MG63 (cell line): ENCODE data around the gene MARK3. TPM values are rescaled to one million over a fixed set of nuclear protein-coding genes. Genes with fewer than 3 reads are reported as not detected.

Experiments
- DNase-seq: peaks from one replicate; pipeline ENCODE4 v3.0.0-alpha.2; 2020
- H3K27me3 ChIP-seq: fragments of 250-450 bp; sonication (Bioruptor Pico); 2 replicates; pipeline ENCODE4 v1.5.1; 2020; ENCODE audit warnings: mild to moderate bottlenecking, moderate library complexity
- H3K36me3 ChIP-seq: fragments of 250-450 bp; sonication (Bioruptor Pico); 2 replicates; pipeline ENCODE4 v1.5.1; 2020; ENCODE audit warnings: mild to moderate bottlenecking, moderate library complexity
- H3K4me3 ChIP-seq: fragments of 250-450 bp; sonication (Bioruptor Pico); 2 replicates; pipeline ENCODE4 v1.5.1; 2020; ENCODE audit warnings: mild to moderate bottlenecking, moderate library complexity
- H3K9me3 ChIP-seq: fragments of 250-450 bp; sonication (Bioruptor Pico); 2 replicates; pipeline ENCODE4 v1.5.1; 2020; ENCODE audit warnings: mild to moderate bottlenecking, moderate library complexity
- total RNA-seq: library from RNA; depleted of rRNA; stranded (reverse); fragments of >200 nt; shearing (Covaris generic); gene quantifications from 2 replicates; pipeline ENCODE4 v1.2.3, GENCODE V29; 2014; ENCODE audit warnings: low replicate concordance

Gene MARK3
- total RNA-seq, 1 experiment from 2014 or later = 31.6 TPM

DNA sequence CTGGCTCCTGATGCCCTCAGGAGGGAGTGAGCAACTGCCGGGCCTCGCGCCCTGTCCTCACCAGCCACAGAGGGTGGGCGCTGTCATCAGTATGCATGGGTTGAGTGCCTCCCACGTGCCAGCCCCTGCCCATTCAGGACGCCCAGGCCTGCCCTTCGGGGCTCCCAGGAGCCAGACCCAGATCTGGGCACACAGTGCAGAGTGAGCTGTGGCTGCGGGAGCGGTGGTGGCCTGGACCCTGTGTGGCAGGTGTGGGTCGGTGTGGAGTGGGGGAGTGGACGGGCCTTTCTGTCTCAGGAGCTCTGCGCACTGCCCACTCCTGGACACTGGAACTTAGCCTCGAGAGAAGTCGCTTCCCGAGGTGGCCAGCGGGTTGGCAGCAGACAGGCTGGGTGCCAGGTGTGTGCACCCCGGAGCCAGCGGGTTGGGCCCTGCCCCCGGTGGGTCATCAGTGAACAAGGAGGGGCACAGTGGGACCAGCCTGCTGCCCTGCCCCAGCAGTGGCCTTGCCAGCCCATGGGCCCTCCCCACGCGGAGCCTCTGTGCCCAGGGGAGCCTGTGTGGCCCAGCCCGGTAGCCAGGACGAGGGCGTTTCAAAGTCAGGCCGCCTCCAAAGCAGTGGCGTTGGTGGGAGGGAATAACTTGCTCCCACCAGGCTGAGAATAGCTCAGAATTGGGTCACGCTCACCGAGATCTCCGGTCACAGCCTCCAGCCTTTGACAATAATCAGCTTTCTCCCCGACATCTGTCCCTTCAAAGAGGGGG is 153.3 kb downstream of the MARK3 start:
- Histone ChIP-seq H3K9me3 (no peaks in the 10 kb centered on the region), H3K27me3 (no peaks in the 10 kb centered on the region), H3K4me3 (no peak overlapping the region), H3K36me3 (0 out of 2 replicates have a peak, but pooled peaks cover 2% of the 10 kb centered on the region)
- no peak for DNase-seq

DNA sequence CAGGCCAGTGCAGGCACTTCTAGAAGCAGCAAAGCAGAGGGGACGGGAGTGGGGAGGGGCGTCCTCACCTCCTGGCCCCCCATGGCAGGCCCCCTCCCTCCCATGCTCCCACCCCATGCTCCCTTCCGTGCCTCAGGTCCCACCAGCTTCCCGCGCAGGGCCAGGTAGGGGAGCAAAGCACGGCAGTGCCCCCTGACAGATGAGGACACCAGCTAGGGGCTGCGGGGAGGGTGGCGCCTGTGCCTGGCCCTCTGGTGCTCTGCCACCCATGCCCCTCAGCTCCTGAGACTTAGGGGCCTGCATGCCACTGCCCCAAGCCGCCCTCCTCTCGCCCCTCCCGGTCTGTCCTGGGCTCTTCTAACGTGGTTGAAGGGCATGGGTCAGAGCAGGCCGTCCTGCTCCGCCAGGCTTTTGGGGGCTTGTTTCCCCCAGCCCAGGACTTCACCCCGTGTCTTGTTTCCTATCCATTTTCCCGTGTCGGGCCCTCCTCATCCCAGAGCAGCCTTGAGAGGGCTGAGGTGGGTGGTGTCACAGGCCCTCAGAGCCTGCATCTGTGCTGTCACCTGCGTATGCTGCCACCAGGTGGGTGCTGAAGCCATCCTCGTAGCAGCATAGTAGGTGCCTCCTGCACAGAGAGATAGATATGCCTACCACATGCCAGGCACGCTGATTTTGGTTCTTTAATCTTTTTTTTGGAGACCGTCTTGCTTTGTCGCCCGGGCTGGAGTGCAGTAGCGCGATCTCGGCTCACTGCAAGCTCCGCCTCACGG is 154.0 kb downstream of the MARK3 start:
- Histone ChIP-seq H3K9me3 (no peaks in the 10 kb centered on the region), H3K36me3 (no peaks in the 10 kb centered on the region), H3K4me3 (no peak overlapping the region), H3K27me3 (no peaks in the 10 kb centered on the region)
- no peak for DNase-seq

DNA sequence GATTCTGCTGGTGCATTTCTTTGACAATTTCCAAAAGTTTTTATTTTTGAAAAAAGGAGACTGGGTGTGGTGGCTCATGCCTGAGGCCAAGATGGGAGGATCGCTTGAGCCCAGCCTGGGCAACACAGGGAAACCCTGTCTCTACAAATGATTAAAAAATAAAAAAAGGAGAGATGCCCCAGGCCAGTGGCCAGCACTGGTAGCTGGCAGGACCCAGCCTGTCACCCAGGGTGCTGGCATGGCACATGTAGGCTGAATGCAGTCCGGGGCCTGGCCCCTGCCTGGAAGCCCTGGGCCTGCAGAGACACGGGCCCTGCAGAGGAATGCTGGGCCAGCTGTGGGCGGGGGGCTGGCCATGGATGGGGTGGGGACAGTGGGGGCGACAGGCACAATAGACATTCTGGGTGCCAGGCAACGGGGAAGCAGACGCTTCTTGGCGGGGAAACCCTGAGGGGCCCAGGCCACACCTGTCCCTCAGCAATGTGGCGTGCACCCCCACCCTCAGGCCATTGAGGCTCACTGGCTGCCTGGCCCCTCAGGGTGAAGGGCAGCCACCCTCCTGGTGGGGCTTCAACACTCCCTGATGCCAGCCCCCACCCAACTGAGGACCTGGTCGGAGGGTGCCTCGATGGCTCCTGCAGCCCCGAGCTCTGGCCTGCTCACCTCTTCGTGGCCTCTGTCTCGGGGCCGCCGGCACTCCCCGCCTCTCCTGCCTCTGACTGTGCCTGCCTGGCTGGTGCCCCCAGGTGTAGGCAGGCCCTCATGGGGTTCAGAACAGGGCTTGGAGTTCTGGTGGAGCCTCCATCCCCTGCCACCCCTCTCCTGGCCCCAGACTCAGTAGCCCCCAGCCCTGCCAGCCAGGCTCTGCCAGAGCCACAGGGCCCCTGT is 155.8 kb downstream of the MARK3 start:
- H3K4me3 ChIP-seq = no peak overlapping the region
- no peaks in the 10 kb centered on the region for H3K9me3 ChIP-seq
- no peaks in the 10 kb centered on the region for H3K36me3 ChIP-seq
- H3K27me3 ChIP-seq = no peaks in the 10 kb centered on the region
- no peak for DNase-seq

GRCh38 chr14:103541709-103542604 is 156.7 kb downstream of the MARK3 start:
- no peak for DNase-seq
- no peaks in the 10 kb centered on the region for H3K9me3 ChIP-seq
- H3K36me3 ChIP-seq = no peaks in the 10 kb centered on the region
- no peaks in the 10 kb centered on the region for H3K27me3 ChIP-seq
- no peak overlapping the region for H3K4me3 ChIP-seq

DNA sequence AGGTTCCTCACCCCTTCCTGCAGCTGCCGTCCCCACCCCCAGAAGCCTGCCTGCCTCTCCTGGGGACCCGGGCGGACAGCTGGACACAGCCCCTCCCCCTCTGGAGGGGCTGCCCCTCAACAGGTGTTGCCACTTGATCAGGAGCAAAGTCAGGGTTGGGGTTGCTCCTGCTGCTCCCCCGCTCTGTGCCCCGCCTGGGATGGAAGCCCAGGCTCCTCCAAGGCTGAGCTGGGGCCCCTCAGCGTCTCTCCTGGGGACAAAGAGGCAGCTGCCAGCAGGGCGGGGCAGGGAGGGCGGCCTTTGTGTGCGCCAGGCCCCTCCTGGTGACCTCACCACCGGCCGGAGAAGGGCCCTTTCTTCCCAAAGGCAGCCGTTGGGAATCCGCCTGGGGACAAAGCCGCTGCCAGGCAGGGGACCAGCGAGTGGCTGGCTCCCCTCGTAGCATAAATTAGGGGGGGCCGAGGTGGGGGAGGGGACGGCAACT is 157.4 kb downstream of the MARK3 start:
- no peak overlapping the region for H3K4me3 ChIP-seq
- no peaks in the 10 kb centered on the region for H3K27me3 ChIP-seq
- no peaks in the 10 kb centered on the region for H3K9me3 ChIP-seq
- DNase-seq = peak; percentile 62
- no peaks in the 10 kb centered on the region for H3K36me3 ChIP-seq

- H3K27me3 ChIP-seq = no peaks in the 10 kb centered on the region
- no peak overlapping the region for H3K4me3 ChIP-seq
- no peak for DNase-seq
- no peaks in the 10 kb centered on the region for H3K9me3 ChIP-seq
- no peaks in the 10 kb centered on the region for H3K36me3 ChIP-seq
These were observed 157.9 kb downstream of the MARK3 start for GRCh38 chr14:103543140-103543539.

GRCh38 chr14:103543721-103544387 is 158.6 kb downstream of the MARK3 start:
- Histone ChIP-seq H3K27me3 (no peaks in the 10 kb centered on the region), H3K4me3 (no peak overlapping the region), H3K36me3 (no peaks in the 10 kb centered on the region), H3K9me3 (no peaks in the 10 kb centered on the region)
- no peak for DNase-seq

DNA sequence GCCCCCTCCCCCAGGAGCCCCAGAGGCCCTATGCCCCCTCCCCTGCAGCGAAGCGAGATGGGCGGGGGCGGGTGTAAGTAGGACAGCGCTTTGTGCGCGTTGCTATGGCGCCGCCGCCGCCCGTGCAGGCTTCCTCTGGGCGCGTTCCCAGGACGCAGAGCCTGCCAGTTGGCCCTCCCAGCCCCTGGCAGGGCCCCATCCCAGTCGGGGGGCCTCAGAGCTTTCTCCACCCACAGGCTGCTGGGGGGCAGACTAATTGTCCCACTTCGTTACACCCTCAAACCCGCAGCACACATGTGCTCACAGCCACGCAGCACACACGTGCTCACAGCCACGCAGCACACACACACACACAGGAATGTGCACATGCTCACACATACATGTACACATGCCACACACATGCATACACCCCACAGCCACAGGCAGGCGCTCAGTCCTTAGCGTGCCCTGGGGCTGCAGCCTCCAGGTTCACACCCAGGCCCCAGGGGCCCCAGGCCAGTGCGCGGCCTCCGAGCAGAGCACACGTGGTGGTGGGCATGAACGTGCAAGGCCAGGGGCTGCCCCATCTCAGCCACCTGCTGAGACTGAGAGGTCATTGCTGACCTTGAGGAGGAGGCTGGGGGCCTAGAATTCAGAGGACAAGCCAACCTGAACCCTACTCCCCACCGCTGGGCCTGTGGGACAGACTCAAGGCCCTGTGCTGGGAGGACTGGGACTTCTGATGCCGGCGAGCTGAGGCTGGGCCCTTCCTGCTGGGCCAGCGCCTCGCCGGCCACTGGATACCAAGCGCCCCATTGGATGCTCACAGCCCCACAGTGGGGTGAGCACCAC is 159.4 kb downstream of the MARK3 start:
- no peak for DNase-seq
- no peaks in the 10 kb centered on the region for H3K9me3 ChIP-seq
- no peaks in the 10 kb centered on the region for H3K27me3 ChIP-seq
- no peaks in the 10 kb centered on the region for H3K36me3 ChIP-seq
- no peak overlapping the region for H3K4me3 ChIP-seq

- DNase-seq = no peak
- no peaks in the 10 kb centered on the region for H3K36me3 ChIP-seq
- no peaks in the 10 kb centered on the region for H3K9me3 ChIP-seq
- H3K27me3 ChIP-seq = no peaks in the 10 kb centered on the region
- no peak overlapping the region for H3K4me3 ChIP-seq
These were observed 160.2 kb downstream of the MARK3 start for GRCh38 chr14:103545219-103545914.

DNA sequence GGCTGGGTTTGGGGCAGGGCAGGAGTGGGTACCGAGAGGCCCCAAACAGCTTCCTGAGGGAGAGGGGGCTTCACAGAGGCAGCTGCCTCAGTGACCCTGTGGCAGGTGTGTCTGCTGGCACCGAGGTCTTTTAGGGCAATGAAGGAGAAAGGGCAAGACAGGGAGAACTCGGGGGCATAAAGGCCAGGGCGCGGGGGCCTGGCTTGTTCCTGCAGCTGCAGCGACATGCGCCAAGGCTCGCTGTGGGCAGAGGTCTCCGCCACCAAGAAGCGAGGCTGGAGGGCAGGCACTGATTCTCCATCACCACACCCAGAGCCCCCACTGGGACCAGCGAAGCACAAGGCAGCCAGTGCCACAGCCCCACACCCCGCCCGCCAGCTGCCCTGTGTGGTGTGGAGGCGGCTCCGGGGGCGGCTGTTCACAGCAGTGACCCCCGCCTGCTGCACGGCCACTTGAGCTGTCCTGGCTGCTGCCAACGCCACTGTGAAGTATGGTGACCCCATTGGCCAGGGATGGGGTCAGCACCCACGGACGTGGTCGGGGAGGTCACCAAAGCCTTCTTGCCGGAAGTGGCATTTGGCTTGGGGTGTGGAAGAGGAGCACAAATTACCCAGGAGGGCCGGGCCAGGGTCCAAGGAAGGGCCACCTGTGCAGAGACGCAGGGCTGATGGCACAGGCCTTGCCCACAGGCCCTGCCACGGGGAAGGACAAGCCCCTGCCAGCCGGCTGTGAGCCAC is 160.9 kb downstream of the MARK3 start:
- Histone ChIP-seq H3K4me3 (no peak overlapping the region), H3K27me3 (no peaks in the 10 kb centered on the region), H3K36me3 (no peaks in the 10 kb centered on the region), H3K9me3 (no peaks in the 10 kb centered on the region)
- DNase-seq = no peak

GRCh38 chr14:103546652-103547454 is 161.6 kb downstream of the MARK3 start:
- Histone ChIP-seq H3K27me3 (no peaks in the 10 kb centered on the region), H3K4me3 (no peak overlapping the region), H3K36me3 (no peaks in the 10 kb centered on the region), H3K9me3 (no peaks in the 10 kb centered on the region)
- peak; percentile 35 for DNase-seq

DNA sequence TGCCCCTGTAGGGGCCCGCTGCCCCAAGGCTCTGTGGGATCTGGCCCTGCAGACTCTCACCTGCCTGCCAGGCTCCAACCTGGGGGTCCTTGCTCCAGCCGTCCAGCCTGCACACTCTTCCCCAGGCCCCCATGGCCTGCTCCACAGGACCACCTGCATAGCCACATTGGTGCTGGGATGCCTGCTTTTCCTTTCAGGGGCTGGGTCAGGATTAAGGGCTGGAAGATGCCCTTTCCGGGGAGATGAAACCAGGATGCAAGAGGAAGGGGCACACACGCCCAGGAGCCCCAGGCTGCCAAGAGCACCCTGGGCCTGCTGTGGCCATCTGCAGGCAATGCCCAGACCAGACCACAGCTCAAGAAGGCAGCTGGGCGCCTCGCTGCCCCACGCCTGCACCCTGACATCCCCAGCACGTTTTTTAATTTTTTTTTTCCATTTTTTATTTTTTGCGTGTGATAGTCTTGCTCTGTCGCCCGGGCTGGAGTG is 162.3 kb downstream of the MARK3 start:
- no peak for DNase-seq
- no peak overlapping the region for H3K4me3 ChIP-seq
- no peaks in the 10 kb centered on the region for H3K9me3 ChIP-seq
- no peaks in the 10 kb centered on the region for H3K27me3 ChIP-seq
- no peaks in the 10 kb centered on the region for H3K36me3 ChIP-seq

DNA sequence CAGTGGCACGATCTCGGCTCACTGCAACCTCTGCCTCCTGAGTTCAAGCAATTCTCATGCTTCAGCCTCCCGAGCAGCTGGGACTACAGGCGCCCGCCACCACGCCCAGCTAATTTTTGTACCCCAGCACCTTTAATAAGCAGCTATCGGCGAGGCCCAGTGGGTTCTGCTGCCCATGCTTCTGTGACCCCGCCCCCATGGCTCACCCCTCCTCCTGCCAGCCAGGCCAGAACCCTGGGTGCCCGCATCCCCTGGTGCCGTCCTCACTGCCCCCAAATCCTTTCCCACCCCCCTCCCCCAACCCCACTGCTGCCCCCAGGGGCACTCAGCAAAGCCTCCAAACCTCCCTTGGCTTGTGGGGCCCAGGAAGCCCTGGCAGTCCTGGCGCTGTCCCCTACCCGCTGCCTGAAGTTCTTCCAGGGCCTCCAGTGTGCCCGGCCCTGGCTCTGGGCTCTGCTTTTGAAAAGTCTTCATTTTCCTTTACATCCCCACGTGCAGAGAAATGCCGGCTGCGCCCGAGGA is 162.8 kb downstream of the MARK3 start:
- Histone ChIP-seq H3K9me3 (no peaks in the 10 kb centered on the region), H3K4me3 (no peak overlapping the region), H3K27me3 (no peaks in the 10 kb centered on the region), H3K36me3 (no peaks in the 10 kb centered on the region; the same call in 1 of the 2 replicates)
- no peak for DNase-seq
